GM21381 (cell line): ENCODE measurements around the gene KMT2D.

ENCODE experiments used
- ATAC-seq: cut with Tn5 transposase; IDR thresholded peaks from one replicate; pipeline ENCODE4 v1.9.1; 2021; ENCODE audit warnings: mild to moderate bottlenecking, moderate library complexity; ENCODE audit not compliant: unreplicated experiment

KMT2D gene

DNA sequence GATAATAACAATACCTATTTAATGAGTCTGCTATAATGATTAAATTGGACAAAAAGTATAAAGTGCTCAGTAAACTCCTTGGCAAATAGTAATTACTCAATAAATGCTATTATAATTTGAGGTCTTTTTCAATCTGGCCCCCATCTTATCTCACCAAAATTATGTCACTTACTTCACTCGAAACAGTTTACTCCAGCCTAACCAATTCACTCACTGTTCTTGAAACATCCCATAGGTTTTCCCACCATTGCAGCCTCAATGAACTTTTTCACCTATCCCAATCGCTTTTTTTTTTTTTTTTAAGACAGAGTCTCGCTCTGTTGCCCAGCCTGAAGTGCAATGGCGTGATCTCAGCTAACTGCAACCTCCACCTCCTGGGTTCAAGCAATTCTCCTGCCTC, 24.6 kb downstream of the KMT2D start:
- ATAC-seq = no peak

DNA sequence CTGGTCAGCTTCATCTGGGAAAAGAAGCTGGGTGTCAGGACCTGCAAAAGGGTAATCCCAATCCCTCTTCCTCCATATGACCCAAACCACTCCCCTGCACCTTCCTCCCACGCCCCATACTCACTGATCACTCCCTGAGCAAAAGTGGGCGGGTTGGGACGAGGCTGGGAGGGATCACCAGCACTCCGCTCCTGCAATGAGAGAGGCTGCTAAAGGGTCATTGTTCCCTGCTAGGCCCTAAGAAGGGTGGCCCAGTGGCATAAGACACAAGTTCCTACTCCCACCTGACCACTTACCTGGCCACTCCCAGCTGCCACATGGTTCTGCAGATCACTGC, 26.3 kb downstream of the KMT2D start:
- ATAC-seq = no peak

DNA sequence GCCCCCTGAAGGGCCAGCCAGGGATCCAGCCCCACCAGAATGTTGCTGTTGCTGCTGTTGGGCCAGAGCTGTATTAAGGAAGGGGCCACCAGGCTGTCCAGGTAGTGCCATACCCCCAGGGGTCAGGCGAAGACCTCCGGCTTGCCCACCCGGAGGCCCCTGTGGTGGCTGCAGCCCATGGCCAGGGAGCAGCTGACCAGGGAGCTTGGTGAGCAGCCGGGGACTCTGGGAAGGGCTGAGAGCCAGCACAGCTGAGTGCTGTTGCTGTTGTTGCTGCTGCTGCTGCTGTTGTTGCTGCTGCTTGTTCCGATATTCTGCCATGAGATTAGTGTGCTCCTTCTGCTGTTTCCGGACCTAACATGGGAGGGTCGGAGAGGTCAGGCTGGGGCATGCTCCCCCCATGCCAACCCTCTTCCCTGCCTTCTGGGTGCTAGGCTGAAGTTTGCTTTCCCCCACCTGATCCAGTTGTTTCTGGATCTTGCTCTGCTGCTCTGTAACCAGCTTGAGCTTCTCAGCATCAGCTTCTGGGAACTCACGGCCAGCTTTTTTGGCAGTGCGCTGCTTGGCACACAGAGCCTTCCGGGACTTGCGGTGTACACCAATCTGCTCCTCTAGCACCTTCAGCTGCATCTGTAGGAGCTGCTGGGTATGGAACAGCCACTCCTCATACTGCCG, 26.8 kb downstream of the KMT2D start:
- ATAC-seq = no peak

DNA sequence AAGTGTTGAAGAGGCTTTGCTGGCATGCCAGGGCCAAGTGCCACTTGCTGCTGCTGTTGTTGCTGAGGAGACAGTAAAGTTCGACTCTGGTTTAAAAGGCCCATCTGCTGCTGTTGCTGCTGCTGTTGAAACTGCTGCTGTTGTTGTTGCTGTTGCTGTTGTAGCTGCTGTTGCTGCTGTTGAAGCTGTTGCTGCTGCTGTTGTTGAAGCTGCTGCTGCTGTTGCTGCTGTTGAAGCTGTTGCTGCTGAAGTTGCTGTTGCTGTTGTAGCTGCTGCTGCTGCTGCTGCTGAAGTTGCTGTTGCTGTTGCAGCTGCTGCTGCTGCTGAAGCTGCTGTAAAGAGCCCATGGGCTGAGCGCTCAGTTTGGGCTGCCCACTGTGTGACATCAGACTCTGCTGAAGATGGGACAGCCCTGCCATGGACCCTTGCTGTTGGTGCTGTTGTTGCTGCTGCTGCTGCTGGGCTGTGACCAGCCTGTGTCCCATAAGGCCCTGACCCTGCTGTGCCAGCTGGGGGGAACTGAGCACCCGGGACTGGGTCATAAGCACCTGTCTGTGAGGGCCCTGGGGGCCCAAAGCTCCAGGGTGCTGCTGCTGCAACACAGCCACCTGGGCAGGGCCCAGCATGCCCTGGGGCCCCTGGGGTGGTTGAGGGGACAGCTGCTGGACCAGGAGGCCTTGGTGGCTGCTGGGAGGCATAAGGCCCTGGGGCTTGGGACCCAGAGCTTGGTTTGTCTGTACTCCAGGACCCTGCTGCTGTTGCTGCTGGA, 27.7 kb downstream of the KMT2D start:
- no peak for ATAC-seq

DNA sequence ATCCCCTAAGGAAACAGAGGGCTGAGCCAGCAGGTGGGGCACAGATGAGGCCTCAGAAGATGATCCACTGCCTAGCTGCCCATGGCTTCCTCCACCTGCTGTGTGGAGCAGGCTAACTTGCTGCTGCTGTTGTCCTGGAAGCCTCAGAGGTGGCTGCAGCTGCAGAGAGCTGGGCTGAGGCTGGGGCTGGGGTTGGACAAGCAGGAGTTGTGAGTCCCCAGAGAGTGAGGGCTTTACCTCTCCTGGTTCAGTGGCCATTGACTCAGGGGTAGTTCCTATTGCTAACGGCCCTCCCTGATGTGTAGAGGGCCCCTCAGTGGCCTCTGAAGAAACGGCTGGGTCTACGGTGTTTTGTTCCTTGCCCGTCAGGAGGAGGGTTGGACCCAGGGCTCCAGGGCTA, 28.3 kb downstream of the KMT2D start:
- ATAC-seq = no peak

DNA sequence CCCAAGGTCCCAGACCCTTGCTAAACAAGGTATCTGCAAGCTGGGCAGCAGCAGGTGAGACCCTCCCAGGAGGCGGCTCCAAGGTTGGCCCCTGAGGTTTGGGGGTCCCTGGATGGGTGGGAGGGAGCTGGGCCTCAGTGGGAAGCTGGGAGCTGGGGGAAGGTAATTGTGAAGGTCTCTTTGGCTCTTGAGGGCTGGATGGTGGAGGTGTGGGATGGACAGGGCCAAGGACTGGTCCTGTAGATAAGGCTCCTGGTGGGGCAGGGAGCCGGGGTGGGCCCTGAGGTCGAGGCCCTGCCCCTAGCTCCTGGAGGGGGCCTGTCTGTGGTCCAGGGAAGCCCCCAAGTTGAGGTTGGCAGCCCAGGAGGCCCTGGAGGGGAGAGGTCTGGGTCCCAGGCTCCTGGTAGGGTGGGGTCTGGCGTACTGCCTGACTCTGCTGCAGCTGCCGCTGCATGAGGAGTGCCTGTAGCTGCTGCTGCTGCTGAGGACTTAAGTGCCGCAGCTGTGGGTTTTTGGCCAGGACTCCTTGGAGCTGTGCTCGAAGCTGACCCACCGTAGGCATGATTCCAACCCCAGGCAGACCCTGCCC, 28.9 kb downstream of the KMT2D start:
- ATAC-seq = no peak

DNA sequence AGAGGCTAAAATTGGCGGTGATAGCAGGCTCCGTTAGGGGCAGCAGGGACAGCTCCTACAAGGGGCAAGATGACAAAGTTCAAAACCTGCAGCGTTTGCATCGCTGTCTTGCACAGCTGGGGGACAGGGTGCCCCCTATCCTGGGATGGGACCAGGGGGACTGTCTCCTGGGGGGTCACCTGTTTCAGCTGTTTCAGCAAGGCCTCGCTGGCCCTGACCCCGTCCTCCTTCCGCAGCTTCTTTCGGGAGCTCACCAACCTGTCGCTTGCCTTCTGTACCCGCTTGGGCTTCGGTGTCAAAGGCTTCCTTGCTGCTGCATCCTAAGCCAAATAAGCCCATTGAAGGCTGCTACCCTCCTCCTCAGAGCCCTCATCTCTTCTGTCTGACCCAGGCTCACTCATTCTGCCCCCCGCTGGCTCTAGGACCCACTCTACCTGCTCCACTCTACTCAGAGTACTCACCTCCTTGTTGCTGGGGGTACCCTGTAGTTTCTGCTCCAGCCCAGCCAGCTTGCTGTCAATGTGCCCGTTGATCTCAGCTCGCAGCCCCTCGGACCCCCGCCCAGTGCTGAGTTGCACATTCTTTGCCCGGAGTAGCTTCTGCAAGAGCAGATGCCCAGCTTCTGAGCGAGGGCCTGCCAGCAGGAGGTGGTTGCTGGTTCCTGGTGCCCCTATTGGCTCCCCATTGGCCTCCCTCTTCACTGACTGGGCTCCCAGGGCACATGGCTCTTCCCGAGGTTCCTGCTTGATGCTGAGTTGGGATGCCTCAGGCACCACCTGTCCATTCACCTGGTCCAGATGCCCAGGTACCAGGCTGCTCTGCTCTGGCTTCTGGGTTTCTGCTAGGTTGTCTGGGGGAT, 29.7 kb downstream of the KMT2D start:
- no peak for ATAC-seq

DNA sequence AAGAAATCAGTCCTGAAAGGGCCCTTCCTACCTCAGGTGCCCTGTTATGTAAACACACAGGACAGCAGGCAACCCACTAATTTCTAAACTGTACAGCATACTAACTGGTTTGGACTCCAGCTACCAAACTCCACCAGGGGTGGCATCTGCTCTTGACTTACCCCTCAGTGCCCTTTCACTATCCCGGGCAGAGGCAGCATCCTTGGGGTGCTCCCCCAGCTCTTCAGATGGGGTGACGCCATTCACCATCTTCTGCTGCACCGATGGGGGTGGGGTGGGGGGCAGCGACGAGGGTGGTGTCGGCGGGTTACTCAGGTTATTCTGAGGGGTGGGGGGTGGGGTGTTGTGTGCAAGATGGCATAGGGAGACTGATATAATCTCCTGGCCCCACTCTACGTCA, 30.5 kb downstream of the KMT2D start:
- no peak for ATAC-seq

DNA sequence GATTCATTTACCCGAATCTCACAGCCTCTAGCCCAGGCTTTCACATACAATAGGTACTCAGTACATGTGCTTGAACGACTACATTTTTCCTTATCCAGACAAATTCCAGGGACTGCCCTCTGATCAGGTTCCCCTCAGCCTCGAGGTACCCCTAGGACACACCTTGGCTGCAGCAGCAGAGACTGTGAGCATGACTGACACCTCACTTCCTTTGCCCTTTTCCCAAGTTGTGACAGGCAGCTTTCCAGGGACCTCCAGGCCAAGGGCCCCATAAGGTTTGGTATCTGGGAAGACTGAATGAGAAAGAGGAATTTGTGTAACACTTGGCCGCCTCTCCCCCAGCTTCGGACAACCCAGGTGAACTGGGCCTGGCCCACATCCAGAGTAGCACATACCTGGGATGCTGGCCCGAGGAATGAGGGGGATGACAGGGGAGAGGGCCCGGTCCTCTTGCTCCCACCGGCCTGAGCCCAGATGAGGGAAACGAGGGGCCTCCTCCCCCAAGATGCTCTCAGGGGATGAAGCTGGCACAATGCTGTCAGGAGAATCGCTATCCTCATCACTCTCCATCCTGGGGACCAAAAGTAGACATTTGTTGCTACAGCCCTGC, 31.8 kb downstream of the KMT2D start:
- ATAC-seq = no peak

DNA sequence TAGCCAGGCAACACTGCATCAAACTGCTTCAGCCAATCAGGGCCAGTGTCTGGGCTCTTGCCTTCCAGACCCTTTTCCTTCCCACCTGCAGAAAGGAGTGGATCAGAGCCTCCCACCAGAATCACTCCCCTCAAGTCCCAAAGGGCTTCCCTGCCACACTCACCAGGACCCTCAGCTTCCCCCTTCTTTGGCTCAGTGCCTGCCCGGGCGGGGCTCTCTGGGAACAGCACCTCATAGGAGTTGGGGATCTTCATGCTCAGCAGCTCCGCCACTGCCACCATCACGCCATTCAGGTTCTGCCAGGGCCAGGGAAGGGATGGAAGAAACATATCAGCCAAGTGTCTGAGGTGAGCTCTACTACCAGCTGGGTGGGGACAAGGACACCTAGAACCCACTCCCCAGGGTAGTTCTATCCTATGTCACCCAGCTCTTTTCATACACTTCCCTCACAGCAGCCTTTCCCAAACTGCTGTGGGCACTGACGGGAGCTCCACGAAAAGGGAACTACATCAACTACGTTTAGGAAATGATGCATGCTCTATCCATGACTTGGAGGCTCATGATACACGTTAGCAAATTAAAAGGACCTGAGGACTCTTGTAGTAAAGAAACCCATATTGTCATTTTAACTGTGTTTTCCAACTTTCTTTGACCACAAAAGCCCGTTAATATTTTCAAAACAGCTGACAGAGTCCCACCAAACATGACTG, 32.6 kb downstream of the KMT2D start:
- no peak for ATAC-seq

DNA sequence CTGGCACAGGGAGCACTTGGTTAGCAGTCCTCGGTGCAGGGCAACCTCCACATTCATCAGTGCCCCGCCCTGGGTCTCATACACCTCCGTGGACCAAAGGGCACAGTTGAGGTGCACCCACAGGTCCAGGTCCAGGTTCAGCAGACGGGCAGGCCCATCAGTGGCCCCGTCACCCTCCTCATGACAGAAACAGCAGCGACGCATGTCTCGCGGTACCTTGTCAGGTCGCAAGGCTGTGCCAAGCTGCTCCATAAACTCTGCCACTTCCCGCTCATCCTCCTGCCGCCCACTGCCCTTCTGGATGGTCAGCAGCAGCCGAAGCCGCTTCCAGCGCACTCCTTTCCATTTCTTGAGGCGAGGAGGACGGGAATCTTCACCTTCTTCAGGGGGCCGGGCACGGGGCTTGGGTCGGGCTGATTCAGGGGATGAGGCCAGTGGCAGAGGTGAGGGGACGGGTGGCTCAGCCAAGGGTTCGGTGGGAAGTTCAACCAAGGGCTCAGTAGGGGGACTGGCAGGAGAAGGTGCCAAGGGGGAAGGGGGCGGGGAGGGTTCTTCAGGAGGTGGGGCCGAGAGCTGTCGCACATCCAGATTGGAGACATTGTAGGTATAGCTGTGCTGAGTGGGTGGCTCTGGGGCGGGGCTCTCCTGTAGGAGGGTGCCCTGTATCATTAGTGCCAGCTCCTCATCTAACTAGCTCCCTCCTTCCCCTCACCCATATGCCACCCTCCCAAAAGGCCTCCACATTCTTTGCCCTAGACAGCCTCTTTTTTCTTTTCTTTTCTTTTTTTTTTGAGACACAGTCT, 33.7 kb downstream of the KMT2D start:
- ATAC-seq = no peak

DNA sequence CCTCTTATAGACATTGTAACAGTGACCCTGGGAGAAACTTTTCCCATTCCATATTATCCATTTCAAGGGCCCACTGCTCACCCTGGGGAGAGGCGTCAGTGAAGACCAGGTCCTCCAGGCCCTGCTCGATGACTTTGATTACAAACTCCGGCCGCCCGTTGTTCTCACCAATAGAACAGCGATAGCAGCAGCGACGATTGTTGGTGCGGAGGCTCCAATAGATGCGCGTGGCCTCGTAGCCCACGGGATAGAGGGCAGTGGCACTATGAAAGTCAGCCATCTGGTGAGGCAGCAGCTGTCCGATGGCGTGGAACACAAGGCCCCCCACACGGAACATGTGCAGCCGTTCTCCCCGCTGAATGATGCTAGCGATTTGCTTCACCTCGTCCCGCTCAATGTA, 34.5 kb downstream of the KMT2D start:
- ATAC-seq = no peak

DNA sequence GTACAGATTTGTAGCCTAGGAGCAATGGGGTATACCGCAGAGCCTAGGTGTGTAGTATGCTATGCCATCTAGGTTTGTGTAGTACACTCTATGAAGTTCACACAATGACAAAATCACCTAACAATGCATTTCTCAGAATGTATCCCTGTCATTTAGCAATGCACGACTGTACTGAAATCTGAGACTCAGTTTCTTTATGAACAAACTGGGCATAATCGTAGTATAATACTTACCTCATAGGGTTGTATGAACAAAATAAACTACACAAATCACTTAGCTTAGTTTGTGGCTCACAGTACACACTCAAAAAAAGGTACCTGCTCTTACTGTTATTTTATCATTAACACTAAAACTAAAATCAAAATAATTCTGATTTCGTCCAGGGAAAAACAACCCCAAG, 35.1 kb downstream of the KMT2D start:
- no peak for ATAC-seq

DNA sequence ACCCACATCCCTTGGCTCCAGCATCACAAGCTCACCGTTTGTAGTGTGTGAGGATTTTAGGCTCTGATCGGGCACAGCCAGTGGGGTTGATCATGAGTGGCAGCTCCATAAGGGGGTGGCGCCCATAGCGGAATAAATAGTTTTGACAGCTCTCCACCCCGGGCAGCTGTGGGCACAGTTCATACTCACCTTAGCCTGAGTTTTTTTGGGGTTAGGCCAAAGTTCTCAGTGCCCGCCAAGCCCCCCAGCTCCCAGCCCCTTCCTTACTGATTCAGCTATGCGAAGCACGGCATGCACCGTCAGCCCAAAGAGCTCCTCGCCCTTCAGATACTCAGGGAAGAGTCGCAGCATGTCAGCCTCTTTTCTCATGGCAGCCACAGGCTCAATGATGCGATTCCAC, 36.1 kb downstream of the KMT2D start:
- ATAC-seq = no peak

DNA sequence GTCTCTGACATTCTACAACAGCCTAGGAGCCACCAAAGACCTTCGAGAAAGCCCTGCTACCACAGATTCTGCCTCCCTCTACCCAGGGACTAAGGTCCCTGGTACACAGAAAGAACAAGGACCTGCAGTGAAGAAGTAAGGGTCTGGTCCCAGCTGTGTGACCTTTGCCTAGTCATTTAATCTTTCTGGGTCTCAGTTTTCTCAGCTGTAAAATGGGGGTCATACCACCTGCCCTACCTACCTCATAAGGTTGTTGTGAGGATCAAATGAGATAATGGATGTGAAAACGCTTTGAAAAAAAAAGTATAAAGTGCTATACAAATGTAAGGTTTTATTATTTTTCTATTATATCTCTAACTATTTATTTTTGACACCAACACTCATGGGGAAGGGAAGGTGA, 36.8 kb downstream of the KMT2D start:
- no peak for ATAC-seq

DNA sequence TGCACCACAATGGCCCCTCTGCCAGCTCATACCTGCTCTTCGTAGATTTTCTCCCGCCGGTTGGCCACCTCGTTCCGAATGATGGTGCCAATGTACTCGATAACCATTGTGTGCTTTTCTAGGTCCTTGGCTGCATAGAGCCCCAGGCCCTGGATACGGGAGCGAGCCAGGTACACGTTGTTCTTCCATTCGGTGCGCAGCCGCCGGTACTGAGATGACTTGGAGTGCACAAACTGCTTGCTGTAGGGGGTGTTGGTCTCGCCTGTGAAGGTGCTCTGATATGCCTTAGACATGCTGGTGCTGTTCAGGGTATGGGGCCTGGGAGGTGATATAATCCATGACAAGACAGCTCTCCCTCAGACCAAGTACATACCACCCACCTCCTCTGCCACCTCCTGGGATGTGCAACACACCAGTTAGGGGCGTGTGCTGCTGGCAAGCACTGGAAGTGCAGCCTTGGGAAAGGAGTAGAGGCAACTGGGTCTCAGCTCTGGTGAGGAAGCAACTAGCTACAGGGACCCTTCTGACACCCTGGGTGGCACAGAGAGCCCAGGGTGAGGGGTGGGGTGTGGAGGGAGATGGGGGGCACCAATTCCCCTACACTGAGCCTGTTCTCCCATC, 37.9 kb downstream of the KMT2D start:
- ATAC-seq = no peak

DNA sequence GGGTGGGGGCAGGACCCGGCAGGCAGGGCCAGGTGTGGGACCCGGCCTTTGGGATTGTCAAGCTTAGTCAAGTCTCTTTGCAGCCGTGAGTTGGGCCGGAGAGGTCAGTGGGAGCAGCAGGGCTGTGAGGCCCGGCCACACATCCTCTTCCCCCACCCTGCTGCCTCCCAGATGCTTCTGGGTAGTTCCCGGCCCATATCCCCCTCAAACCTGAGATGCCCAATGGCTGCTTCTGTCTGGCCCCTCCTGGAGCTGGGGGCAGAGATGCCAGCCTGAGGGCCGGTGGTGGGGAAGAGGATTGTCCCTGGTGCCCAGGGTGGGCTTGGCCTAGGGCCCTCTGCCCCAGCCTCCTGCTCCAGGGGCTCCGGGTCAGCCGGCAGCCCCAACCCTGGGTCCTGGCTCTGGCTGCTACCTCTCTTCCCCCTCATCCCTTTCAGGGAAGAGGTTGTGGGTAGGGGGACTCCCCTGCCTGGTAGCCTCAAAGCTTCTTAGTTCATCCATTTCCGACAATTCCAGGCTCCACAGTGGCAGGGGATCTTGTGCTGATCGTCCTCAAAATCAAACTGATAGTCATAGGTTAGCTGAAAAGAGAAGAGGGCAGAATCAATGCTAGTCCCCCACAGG, 39.2 kb downstream of the KMT2D start:
- no peak for ATAC-seq

DNA sequence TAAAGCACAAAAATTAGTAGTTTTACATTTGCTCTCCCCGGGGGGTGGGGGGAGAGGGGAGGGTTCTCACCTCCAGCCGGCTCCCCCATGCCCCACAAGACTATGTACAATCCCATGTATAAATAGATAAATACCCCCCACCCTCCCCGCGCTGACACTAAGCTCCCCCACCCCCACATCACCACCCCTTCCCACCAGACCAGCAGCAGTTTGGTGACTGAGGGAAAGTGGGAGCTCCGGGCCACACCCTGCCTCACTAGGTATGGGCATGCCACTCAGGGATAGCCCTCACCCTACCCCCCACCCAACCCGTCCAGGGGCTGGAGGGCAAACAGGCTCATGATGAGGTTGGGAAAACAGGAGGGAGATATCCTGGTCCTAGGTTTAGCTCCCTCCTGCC, 40.2 kb downstream of the KMT2D start:
- no peak for ATAC-seq
